Renal cortical epithelial cell (primary cell): Measurements from ENCODE around the gene ACACA. TPM values are rescaled to one million over a fixed set of nuclear protein-coding genes. Genes with fewer than 3 reads are reported as not detected.

Experiments used
- DNase-seq: peaks from one replicate; pipeline ENCODE4 v3.0.0-alpha.2; 2011; ENCODE audit warnings: low read depth
- total RNA-seq: library from RNA; depleted of rRNA; stranded (reverse); fragments of >200 nt; gene quantifications from 2 replicates; pipeline ENCODE4 v1.2.3, GENCODE V29; 2014

The ACACA gene
- total RNA-seq, 1 donor from 2014 or later = 77.5 TPM

GRCh38 chr17:37292429-37293139 is 114.1 kb downstream of the ACACA start:
- DNase-seq = no peak

- DNase-seq = no peak
Observed at GRCh38 chr17:37291351-37291750, 115.3 kb downstream of the ACACA start.

DNA sequence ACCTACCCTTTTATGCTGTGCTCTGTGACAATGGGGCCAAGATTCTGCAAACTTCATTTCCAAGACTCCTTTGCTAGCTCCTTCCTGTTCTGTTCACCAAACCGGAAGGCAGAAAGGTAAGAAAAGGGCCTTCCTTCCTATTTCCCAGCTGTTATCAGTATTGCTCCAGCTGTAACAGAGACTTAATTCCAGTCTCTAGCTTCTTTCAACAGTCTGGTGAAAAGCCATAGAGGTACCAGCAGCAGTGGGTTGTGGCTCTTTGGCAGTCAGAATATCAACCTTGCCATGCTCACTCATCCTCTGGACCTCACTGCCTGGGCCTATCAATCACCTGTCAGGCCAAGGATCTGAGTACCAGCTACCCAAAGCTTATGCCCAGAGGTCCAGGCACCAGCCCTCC is 120.2 kb downstream of the ACACA start:
- no peak for DNase-seq

DNA sequence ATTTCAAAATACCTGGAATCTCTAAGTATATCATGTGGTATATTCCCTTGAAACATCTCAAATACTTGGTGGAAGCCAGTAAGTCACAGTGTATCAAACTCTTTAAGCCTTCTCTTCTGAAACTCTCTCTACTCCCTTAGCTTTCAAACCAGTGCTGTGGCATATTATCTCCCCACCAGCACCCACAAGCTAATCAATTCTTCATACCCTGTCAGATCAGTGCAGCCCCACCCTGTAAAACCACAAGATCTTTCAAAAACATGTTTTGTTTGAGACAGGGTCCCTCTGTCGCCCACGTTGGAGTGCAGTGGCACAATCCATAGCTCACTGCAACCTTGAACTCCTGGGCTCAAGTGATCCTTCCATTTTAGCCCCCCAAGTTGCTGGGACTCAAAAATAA is 122.4 kb downstream of the ACACA start:
- no peak for DNase-seq

- no peak for DNase-seq
Observed at GRCh38 chr17:37283414-37283961, 123.1 kb downstream of the ACACA start.

DNA sequence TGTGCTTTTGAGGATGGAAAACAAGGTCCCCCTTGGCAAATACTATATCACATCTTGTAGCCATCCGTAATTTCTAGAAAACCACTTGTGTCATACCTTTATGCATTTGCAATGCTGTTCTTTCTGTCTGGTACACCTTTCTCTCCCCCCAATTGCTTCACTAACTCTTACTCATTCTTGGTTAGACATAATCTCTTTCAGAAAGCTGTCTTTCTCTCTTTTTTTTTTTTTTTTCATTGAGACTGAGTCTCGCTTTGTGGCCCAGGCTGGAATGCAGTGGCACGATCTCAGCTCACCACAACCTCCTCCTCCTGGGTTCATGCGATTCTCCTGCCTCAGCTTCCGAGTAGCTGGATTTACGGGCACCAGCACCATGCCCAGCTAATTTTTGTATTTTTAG is 125.8 kb downstream of the ACACA start:
- DNase-seq = no peak

- no peak for DNase-seq
Observed at GRCh38 chr17:37278247-37278894, 128.3 kb downstream of the ACACA start.

DNA sequence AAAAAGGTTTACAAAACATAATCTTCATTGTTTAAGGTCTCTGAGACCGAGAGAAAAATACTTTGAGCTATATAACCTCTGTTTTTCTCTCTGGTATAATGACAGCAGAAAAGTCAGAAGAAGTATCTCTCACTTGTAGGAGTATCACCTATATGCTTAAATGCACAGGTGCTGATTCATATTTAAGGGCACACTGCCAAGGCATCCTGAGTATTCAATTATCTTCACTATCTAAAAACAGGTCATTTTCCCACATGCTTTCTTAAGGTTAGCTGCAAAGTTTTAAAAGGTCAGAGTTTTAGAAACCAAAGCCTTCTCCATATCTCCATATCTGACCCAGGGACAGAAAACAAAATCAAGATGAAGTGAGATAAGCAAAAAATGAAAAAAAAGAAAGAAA is 130.2 kb downstream of the ACACA start:
- DNase-seq = no peak

DNA sequence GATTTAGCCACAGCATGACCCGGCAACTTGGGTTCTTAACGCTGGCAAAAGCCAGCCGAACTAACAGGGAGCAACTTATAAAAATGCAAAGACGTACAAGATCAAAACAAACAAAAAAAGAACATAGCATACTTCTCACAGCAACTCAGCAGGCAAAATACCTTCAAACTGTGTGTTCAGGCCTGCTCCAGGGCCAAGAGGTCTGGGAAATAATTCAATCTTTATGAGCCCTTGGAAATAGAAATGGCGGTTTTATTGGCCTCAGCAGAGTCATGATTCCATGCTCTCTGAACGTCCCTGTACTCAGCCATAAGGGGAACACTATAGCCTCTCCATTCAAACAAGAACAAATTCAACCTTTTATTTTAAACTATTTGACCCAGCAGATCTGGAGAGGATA is 132.2 kb downstream of the ACACA start:
- DNase-seq = no peak

- DNase-seq = peak; percentile 25
Observed at GRCh38 chr17:37273409-37274051, 133.1 kb downstream of the ACACA start.

DNA sequence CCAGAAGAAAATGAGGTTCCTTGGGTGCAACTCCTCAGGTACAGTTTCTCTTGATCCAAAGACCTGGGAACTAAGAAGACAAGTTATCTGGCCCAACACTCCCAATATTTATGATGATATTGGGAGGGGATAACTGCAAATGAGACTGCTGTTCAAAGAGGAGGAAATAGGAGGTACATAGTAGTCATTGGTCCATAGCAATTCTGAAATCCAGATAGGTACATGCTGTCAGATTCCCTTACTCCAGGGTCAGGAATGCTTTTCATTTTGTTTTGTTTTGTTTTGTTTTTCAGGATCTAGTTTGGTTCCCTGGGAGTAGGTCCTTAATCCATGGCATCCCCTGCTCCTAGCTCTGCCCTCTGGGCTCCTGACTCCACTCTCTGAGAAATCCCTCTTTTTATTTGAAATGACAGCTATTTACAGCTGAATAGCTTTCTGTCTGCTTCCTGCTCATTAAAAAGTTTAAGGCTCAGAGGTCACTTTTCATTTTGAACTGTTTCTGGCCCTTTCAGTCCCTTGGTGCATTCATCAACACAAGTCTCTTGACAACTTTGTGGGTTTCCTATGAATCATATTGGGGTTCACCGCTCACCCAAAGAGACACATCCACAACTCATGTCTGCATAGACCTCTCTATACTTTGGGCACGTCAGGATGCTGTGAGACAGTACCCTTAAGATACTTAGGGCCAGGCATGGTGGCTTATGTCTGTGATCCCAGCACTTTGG is 141.0 kb downstream of the ACACA start:
- DNase-seq = no peak

- DNase-seq = peak; percentile 90
Observed at GRCh38 chr17:37261286-37261685, 145.3 kb downstream of the ACACA start.

GRCh38 chr17:37259030-37259735 is 147.5 kb downstream of the ACACA start:
- peak; percentile 59 for DNase-seq

DNA sequence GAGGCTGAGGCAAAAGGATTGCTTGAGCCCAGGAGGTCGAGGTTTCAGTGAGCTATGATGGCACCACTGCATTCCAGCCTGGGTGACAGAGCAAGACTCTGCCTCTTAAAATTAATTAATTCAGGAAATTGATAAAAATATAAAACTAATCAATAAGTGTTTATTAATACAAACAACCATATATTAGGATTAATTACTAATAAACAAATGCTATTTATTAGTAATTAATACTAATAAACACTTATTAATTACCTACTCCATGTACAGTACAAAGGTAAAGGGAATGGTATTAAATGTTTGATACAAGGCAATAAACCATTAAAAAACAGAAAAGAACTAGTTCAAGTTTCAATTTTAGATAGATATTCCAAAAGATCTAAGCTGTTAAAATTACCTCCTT is 150.0 kb downstream of the ACACA start:
- no peak for DNase-seq

DNA sequence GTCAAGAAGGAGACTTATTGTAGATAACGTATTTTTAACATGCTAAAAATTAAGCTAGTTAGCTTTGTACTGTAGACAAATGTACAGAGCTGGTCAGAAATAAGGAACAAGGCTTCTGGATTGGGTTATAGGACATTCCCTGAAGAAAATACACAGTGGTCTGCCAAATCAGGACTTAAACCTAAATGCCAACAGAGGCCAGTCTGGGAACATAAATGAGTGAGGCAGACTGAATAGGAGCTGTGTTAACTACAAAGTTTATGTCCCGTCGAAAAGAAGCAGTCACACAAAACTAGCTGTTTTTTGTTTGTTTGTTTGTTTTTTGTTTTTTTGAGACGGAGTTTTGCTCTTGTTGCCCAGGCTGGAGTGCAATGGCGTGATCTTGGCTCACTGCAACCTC is 151.2 kb downstream of the ACACA start:
- DNase-seq = no peak

GRCh38 chr17:37247825-37248224 is 158.8 kb downstream of the ACACA start:
- DNase-seq = no peak

GRCh38 chr17:37246085-37246484 is 160.6 kb downstream of the ACACA start:
- no peak for DNase-seq

- no peak for DNase-seq
Observed at GRCh38 chr17:37240381-37240780, 166.3 kb downstream of the ACACA start.

DNA sequence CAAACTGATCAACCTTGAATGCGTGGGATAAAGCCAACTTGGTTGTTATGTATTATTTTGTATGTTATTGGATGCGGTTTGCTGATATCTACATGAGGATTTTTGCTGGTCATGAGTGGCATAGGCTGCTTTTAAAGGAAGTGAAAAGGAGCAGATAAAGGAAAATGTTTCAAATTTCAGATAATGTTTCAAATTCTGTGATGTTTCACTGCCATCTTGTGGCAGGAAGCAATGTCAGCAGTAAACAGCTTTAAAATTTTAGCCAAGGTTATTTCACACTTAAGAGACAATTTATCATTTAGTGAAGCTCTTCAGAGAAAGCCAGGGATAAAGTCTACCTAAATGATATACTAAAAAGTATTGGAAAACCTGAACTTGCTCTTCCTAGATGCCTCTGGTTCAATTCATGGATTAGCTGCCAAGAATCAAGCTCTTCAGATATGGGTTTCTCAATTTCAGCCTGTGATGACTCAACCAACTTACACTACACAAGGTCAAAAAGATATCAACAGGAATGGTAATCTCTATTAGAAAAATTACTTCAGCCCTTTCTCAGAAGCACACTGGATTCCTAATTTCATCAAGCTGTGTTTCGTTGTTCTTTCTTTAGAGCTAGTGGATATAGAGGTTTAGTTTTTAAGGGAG is 166.8 kb downstream of the ACACA start:
- peak; percentile 63 for DNase-seq

DNA sequence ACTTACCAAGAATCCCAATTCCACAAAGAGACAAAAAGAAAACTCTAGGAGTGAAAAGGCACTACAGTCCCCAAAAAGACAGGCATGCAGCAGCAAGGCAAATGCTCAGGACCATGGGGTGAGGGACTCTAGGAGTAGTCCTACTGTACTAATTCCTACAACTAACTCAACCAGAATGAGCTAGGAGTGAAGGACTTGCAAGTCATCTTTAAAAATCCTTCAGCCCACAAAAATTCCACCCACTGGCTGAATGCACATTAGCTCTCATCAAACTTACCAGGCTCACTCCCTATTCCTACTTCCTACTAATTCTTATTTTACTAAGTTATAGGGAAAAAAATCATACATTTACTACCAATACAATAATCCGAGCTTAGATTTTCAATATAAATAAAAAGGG is 172.5 kb downstream of the ACACA start:
- DNase-seq = no peak

- DNase-seq = no peak
Observed at GRCh38 chr17:37233036-37233435, 173.6 kb downstream of the ACACA start.
